Activated CD8-positive, alpha-beta memory T cell treated with anti-CD3 and anti-CD28 coated beads, Interleukin-2, amount 10 ng/mL, durations not matched to agents 7 days and 5 days (primary cell): ENCODE results near the gene NCBP1. TPM values are rescaled to one million over a fixed set of nuclear protein-coding genes. Genes with fewer than 3 reads are reported as not detected.
"Not testable (repeated sequence)": the region's sequence is repeated elsewhere in the genome, so short reads cannot be mapped to it uniquely, and the experiment has no call there.

Experiments
- ATAC-seq: fragments of 150-1000 bp; cut with Tn5 transposase; one replicate; pipeline ENCODE4 v1.10.0; 2021; ENCODE audit warnings: moderate library complexity
- CTCF ChIA-PET: fragments of 350-600 bp; sonication (Branson Sonifier 250); formaldehyde crosslinking; loops from one replicate; lab custom pipeline; 2021; ENCODE audit warnings: antibody characterized with exemption; lab: Charles Lee
- DNase-seq: peaks from one replicate; pipeline ENCODE4 v3.0.0-alpha.2; 2020
- H3K27ac Mint-ChIP-seq: one replicate; pipeline ENCODE4 v1.8.0; 2021; ENCODE audit warnings: mild to moderate bottlenecking, mixed read lengths
- H3K27me3 Mint-ChIP-seq: one replicate; pipeline ENCODE4 v1.8.0; 2021; ENCODE audit warnings: mixed read lengths
- H3K36me3 Mint-ChIP-seq: one replicate; pipeline ENCODE4 v1.8.0; 2021; ENCODE audit warnings: mild to moderate bottlenecking, mixed read lengths
- H3K4me1 Mint-ChIP-seq: one replicate; pipeline ENCODE4 v1.8.0; 2021; ENCODE audit warnings: mixed read lengths
- H3K4me3 Mint-ChIP-seq: one replicate; pipeline ENCODE4 v1.8.0; 2021; ENCODE audit warnings: mild to moderate bottlenecking, moderate library complexity, mixed read lengths
- H3K9me3 Mint-ChIP-seq: one replicate; pipeline ENCODE4 v1.8.0; 2022; ENCODE audit warnings: low read depth, mixed read lengths
- total RNA-seq, 2 experiments: library from RNA; stranded (reverse); gene quantifications; one replicate each; pipeline ENCODE4 v1.2.3, GENCODE V29; 2021

The NCBP1 gene, protein sequence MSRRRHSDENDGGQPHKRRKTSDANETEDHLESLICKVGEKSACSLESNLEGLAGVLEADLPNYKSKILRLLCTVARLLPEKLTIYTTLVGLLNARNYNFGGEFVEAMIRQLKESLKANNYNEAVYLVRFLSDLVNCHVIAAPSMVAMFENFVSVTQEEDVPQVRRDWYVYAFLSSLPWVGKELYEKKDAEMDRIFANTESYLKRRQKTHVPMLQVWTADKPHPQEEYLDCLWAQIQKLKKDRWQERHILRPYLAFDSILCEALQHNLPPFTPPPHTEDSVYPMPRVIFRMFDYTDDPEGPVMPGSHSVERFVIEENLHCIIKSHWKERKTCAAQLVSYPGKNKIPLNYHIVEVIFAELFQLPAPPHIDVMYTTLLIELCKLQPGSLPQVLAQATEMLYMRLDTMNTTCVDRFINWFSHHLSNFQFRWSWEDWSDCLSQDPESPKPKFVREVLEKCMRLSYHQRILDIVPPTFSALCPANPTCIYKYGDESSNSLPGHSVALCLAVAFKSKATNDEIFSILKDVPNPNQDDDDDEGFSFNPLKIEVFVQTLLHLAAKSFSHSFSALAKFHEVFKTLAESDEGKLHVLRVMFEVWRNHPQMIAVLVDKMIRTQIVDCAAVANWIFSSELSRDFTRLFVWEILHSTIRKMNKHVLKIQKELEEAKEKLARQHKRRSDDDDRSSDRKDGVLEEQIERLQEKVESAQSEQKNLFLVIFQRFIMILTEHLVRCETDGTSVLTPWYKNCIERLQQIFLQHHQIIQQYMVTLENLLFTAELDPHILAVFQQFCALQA
- 10 to 100 TPM; 41.8 to 42.8 TPM for total RNA-seq

- CTCF ChIA-PET, result interaction anchor here (0.9 to 9.0 kb wide), 13 partner anchors 9 to 623 kb away, joined by 3 to 66 read pairs (median 5); partner anchors contain the start of genes TRMO and XPA
- peak within 1 kb of the TSS; percentile 99 for H3K27ac Mint-ChIP-seq
- no peaks in the 10 kb centered on the region for H3K9me3 Mint-ChIP-seq
- peak within 1 kb of the TSS; percentile 97 for H3K4me3 Mint-ChIP-seq
- peak; percentile 98 for DNase-seq
- H3K36me3 Mint-ChIP-seq, result peaks cover 16% of the 10 kb centered on the region
- no peaks in the 10 kb centered on the region for H3K27me3 Mint-ChIP-seq
- ATAC-seq, result peak; percentile 93
- peaks cover 46% of the 10 kb centered on the region for H3K4me1 Mint-ChIP-seq
Measured at GRCh38 chr9:97632985-97633858, at the start of gene NCBP1, which contains the start of gene TSTD2. NCBP1 (plus strand) TSS chr9:97633821; CDS start chr9:97633882, 61 bp downstream. TSTD2 (minus strand) TSS chr9:97633368; CDS start chr9:97627562, 5,806 bp downstream.

DNA sequence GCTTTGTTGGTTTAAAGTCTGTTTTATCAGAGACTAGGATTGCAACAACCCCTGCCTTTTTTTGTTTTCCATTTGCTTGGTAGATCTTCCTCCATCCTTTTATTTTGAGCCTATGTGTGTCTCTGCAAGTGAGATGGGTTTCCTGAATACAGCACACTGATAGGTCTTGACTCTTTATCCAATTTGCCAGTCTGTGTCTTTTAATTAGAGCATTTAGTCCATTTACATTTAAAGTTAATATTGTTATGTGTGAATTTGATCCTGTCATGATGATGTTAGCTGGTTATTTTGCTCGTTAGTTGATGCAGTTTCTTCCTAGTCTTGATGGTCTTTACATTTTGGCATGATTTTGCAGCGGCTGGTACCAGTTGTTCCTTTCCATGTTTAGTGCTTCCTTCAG, 48.8 kb upstream of the NCBP1 start:
- ATAC-seq, H3K4me3 Mint-ChIP-seq, H3K27me3 Mint-ChIP-seq, H3K27ac Mint-ChIP-seq, H3K9me3 Mint-ChIP-seq, DNase-seq, CTCF ChIA-PET, H3K36me3 Mint-ChIP-seq, H3K4me1 Mint-ChIP-seq: not testable (repeated sequence)

- not testable (repeated sequence) for H3K4me1 Mint-ChIP-seq, H3K27me3 Mint-ChIP-seq, ATAC-seq, H3K36me3 Mint-ChIP-seq, H3K27ac Mint-ChIP-seq, H3K4me3 Mint-ChIP-seq, H3K9me3 Mint-ChIP-seq
- CTCF ChIA-PET, result interaction anchor here (1.6 kb wide), 1 partner anchor 12 kb away, joined by 6 read pairs; no protein-coding TSS in a partner anchor
- peak; percentile 12 for DNase-seq
Measured at GRCh38 chr9:97586909-97587308, 46.7 kb upstream of the NCBP1 start.

DNA sequence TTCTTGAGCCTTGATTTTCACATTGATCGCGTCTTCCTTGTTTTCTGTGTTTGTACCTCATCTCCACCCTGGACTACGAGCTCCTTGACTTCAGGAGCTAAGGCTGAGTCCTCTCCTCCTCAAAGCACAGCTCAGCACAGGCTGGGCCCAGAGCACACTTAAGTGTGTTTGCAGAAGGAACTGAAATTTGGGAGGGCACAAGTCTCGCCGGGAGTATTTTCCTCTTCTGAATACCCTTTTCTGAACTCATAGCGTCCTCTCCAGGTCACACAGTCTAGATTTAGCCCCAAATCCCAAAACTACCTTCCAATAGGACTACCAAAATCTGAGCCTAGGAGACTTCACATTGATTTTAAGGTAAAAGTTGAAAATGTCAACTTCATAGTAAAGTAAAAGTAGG, 42.1 kb upstream of the NCBP1 start:
- no peaks in the 10 kb centered on the region for H3K9me3 Mint-ChIP-seq

GRCh38 chr9:97592126-97592525, 41.5 kb upstream of the NCBP1 start:
- Mint-ChIP-seq H3K36me3 (no peaks in the 10 kb centered on the region), H3K27me3 (peaks cover 5% of the 10 kb centered on the region), H3K27ac (no peak overlapping the region), H3K4me3 (no peak overlapping the region), H3K4me1 (peaks cover 6% of the 10 kb centered on the region), H3K9me3 (no peaks in the 10 kb centered on the region)
- DNase-seq, result no peak
- CTCF ChIA-PET, result no interaction called here
- no peak for ATAC-seq

More for the DNA sequence above, 42.1 kb upstream of the NCBP1 start:
- Mint-ChIP-seq H3K27me3 (peaks cover 5% of the 10 kb centered on the region), H3K4me1 (peaks cover 6% of the 10 kb centered on the region), H3K4me3 (no peak overlapping the region), H3K27ac (no peak overlapping the region), H3K36me3 (no peaks in the 10 kb centered on the region)
- CTCF ChIA-PET, result interaction anchor here (1.1 kb wide), 1 partner anchor 124 kb away, joined by 3 read pairs; no protein-coding TSS in a partner anchor
- ATAC-seq (no peak), DNase-seq (no peak)

- ATAC-seq, result no peak
- Mint-ChIP-seq H3K27me3 (no peaks in the 10 kb centered on the region), H3K9me3 (no peaks in the 10 kb centered on the region), H3K4me1 (peaks cover 13% of the 10 kb centered on the region), H3K27ac (no peak overlapping the region), H3K4me3 (no peak overlapping the region), H3K36me3 (no peaks in the 10 kb centered on the region)
- no peak for DNase-seq
- CTCF ChIA-PET, result interaction anchor here (8.0 kb wide), 1 partner anchor 123 kb away, joined by 107 read pairs; no protein-coding TSS in a partner anchor
Measured at GRCh38 chr9:97593960-97594359, 39.7 kb upstream of the NCBP1 start.

DNA sequence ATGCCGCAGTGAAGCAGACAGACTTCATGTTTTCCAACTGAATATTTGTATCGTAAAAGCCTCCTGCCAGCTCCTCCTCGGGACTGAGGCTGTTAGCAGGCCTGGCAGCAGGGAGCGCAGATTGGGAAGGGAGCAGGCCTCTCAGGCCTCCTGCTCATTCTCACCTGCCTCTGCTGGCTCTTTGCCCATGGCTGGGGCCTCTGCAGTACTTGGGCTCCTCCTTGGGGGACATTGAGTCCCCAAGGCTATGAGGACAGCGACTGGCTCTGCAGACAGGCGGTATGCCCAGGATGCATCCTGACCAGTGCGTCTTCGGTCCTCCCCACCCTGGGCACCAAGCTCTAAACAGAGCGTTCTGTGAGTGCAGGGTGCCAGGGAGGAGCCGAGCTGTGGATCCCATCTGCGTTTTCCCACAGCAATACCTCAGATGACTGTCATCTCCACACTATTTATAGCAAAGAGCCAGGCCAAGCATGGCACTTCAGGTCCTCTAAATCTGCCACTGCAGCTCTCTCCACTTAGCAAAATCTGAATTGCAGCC, 39.2 kb upstream of the NCBP1 start:
- Mint-ChIP-seq H3K27ac (no peak overlapping the region), H3K4me3 (no peak overlapping the region), H3K9me3 (no peaks in the 10 kb centered on the region), H3K36me3 (no peaks in the 10 kb centered on the region), H3K27me3 (no peaks in the 10 kb centered on the region), H3K4me1 (peaks cover 13% of the 10 kb centered on the region)
- DNase-seq (no peak), ATAC-seq (no peak)
- CTCF ChIA-PET, result interaction anchor here (8.0 kb wide), 1 partner anchor 124 kb away, joined by 107 read pairs; no protein-coding TSS in a partner anchor

DNA sequence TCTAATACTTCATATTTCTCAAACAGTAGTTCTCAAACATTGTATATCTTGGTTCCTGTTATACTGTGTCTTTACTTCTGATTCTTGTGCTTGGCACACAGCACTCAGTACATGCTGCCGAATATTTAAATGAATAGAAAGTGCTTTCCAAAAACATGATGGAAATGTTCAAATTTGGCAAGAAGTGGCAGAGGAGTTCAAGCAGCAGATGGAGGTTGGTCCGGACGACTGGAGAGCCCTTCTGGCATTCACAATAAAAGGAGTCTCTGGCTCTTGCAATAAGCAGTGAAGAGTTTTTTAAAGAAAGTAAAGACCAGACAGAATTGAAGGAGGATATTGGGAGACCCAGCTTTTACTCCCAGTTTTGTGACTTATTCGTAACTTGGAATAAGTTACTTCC, 36.7 kb upstream of the NCBP1 start:
- peaks cover 3% of the 10 kb centered on the region for H3K36me3 Mint-ChIP-seq
- no peaks in the 10 kb centered on the region for H3K9me3 Mint-ChIP-seq
- H3K27me3 Mint-ChIP-seq, result no peaks in the 10 kb centered on the region
- no peak overlapping the region for H3K4me3 Mint-ChIP-seq
- CTCF ChIA-PET, result interaction anchor here (2.8 to 8.0 kb wide), 4 partner anchors 19 to 211 kb away, joined by 32 to 107 read pairs (median 36); partner anchors contain the start of gene TDRD7
- peaks cover 13% of the 10 kb centered on the region for H3K4me1 Mint-ChIP-seq
- ATAC-seq (no peak), DNase-seq (no peak)
- H3K27ac Mint-ChIP-seq, result no peak overlapping the region

GRCh38 chr9:97598461-97599288, 34.9 kb upstream of the NCBP1 start:
- H3K36me3 Mint-ChIP-seq, result peaks cover 7% of the 10 kb centered on the region
- H3K9me3 Mint-ChIP-seq, result no peaks in the 10 kb centered on the region
- no peak overlapping the region for H3K4me3 Mint-ChIP-seq
- CTCF ChIA-PET, result interaction anchor here (0.6 to 8.0 kb wide), 49 partner anchors 11 to 917 kb away, joined by 3 to 107 read pairs (median 4); partner anchors contain the start of genes NCBP1, TDRD7, TMOD1 and TSTD2
- no peak overlapping the region for H3K27ac Mint-ChIP-seq
- peak; percentile 92 for ATAC-seq
- H3K27me3 Mint-ChIP-seq, result no peaks in the 10 kb centered on the region
- DNase-seq, result peak; percentile 84
- peaks cover 8% of the 10 kb centered on the region for H3K4me1 Mint-ChIP-seq

- DNase-seq (no peak), ATAC-seq (no peak)
- Mint-ChIP-seq H3K4me3 (no peak overlapping the region), H3K4me1 (peaks cover 8% of the 10 kb centered on the region), H3K27me3 (no peaks in the 10 kb centered on the region), H3K36me3 (peaks cover 10% of the 10 kb centered on the region), H3K27ac (no peak overlapping the region), H3K9me3 (no peaks in the 10 kb centered on the region)
- CTCF ChIA-PET, result interaction anchor here (0.7 to 8.0 kb wide), 38 partner anchors 11 to 742 kb away, joined by 3 to 107 read pairs (median 5); partner anchors contain the start of genes NCBP1, TDRD7, TMOD1 and TSTD2
Measured at GRCh38 chr9:97599314-97599846, 34.2 kb upstream of the NCBP1 start.

- Mint-ChIP-seq H3K9me3 (no peaks in the 10 kb centered on the region), H3K36me3 (peaks cover 12% of the 10 kb centered on the region), H3K4me3 (no peak overlapping the region), H3K4me1 (peaks cover 8% of the 10 kb centered on the region), H3K27me3 (no peaks in the 10 kb centered on the region), H3K27ac (no peak overlapping the region)
- CTCF ChIA-PET, result interaction anchor here (0.9 to 8.0 kb wide), 5 partner anchors 10 to 188 kb away, joined by 3 to 107 read pairs (median 13); partner anchors contain the start of gene TDRD7
- no peak for DNase-seq
- ATAC-seq, result no peak
Measured at GRCh38 chr9:97600531-97601227, 32.9 kb upstream of the NCBP1 start.
